Stimulated activated memory B cell treated with anti-CD40 and anti-IgM and Interleukin-4, amounts not matched to agents 10 μg/mL and 1 μg/mL and 100 μg/mL, for 72 hours (primary cell): ENCODE data around the gene APBB2.
"Not testable (repeated sequence)": the region's sequence is repeated elsewhere in the genome, so short reads cannot be mapped to it uniquely, and the experiment has no call there.

Experiments used
- ATAC-seq: fragments of 150-1000 bp; cut with Tn5 transposase; 2 replicates; pipeline ENCODE4 v1.10.0; 2021
- H3K27ac Mint-ChIP-seq: one replicate; pipeline ENCODE4 v1.8.0; 2022; ENCODE audit warnings: mild to moderate bottlenecking, mixed read lengths
- H3K27me3 Mint-ChIP-seq: one replicate; pipeline ENCODE4 v1.8.0; 2022; ENCODE audit warnings: mixed read lengths
- H3K36me3 Mint-ChIP-seq: one replicate; pipeline ENCODE4 v1.8.0; 2022; ENCODE audit warnings: mixed read lengths
- H3K4me1 Mint-ChIP-seq: one replicate; pipeline ENCODE4 v1.8.0; 2022; ENCODE audit warnings: mixed read lengths
- H3K4me3 Mint-ChIP-seq: one replicate; pipeline ENCODE4 v1.8.0; 2022; ENCODE audit warnings: mild to moderate bottlenecking, moderate library complexity, mixed read lengths
- H3K9me3 Mint-ChIP-seq: one replicate; pipeline ENCODE4 v1.8.0; 2022; ENCODE audit warnings: mixed read lengths

Gene APBB2

DNA sequence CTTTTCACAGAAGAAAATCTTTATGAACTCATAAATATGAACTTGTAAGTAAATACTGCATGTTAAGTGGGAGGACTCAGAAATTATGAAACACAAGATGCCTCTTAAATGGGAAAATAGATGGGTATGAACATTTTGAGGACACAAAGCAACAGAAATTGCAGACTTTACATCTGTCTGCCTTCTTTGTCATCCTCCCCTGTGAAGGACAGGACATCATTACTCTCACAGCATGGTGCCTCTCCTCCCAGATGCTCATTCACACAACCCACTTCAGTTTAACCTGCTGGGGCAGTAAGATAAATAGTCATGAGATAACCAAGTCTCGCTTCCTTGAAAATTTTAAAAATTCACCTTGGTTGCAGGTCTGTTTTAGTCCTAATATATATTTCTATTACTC, 144.5 kb downstream of the APBB2 start:
- Mint-ChIP-seq H3K4me1 (no peaks in the 10 kb centered on the region), H3K27me3 (no peaks in the 10 kb centered on the region), H3K27ac (no peak overlapping the region), H3K36me3 (no peaks in the 10 kb centered on the region), H3K9me3 (no peaks in the 10 kb centered on the region), H3K4me3 (no peak overlapping the region)
- ATAC-seq, result no peak

DNA sequence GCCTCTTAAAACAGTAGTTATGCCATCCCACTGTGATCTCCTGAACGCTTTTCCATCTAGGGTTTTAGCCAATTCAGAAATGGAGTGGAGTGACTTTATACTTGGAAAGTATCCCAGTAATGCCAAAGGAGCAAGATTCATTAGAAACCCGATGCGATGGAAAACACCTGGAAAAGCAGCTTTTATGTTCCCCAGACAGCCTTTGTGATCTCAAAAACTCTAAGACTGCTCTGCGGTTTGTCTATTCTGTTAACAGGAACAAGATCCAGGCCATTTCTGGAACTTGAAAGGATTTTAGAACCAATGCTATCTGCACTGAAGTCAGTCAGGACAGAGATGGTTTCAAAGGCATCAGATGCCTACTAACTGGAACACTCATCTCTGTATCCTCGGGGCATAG, 145.1 kb downstream of the APBB2 start:
- H3K4me3 Mint-ChIP-seq, result no peak overlapping the region
- H3K9me3 Mint-ChIP-seq, result no peaks in the 10 kb centered on the region
- H3K36me3 Mint-ChIP-seq, result no peaks in the 10 kb centered on the region
- H3K27me3 Mint-ChIP-seq, result no peaks in the 10 kb centered on the region
- no peak overlapping the region for H3K27ac Mint-ChIP-seq
- no peaks in the 10 kb centered on the region for H3K4me1 Mint-ChIP-seq
- ATAC-seq, result no peak

DNA sequence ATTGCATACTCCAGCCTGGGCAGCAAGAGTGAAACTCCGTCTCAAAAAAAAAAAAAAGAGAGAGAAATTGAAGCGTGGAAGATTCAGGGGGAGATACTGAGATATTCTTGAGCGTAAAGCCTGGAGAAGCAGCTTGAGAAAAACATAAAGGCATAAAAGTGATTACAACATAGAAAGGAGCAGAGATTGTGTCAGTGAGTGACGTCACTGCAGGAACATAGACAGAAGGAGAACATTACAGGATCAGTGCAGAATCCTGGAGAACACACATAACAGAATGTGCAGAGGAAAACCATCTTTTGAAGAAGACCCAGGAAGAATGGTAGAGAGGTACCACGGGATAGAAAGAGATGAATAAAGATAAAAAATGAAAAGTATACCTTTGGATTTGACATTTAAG, 147.0 kb downstream of the APBB2 start:
- Mint-ChIP-seq H3K27me3 (no peaks in the 10 kb centered on the region), H3K4me3 (no peak overlapping the region), H3K4me1 (no peaks in the 10 kb centered on the region), H3K27ac (no peak overlapping the region), H3K36me3 (no peaks in the 10 kb centered on the region), H3K9me3 (no peaks in the 10 kb centered on the region)
- ATAC-seq, result no peak

DNA sequence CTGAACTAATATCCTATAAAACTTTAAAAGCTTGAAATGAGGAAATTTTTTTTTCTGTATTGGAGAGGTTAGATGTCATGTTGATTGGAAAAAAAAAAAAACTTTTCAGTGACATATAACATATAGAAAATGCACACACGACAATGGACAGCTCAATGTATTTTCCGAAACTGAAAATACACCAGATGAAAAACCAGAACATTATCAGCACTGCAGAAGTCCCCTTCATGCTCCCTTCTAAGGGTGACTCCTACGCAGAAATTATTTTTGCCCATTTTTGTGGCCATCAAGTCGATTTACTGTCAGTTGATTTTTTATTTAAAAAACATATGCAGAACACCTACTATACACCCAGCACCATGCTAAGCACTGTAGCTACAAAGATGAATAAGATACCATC, 148.3 kb downstream of the APBB2 start:
- Mint-ChIP-seq H3K9me3 (no peaks in the 10 kb centered on the region), H3K27me3 (no peaks in the 10 kb centered on the region), H3K27ac (no peak overlapping the region), H3K4me3 (no peak overlapping the region), H3K36me3 (no peaks in the 10 kb centered on the region), H3K4me1 (no peaks in the 10 kb centered on the region)
- no peak for ATAC-seq

DNA sequence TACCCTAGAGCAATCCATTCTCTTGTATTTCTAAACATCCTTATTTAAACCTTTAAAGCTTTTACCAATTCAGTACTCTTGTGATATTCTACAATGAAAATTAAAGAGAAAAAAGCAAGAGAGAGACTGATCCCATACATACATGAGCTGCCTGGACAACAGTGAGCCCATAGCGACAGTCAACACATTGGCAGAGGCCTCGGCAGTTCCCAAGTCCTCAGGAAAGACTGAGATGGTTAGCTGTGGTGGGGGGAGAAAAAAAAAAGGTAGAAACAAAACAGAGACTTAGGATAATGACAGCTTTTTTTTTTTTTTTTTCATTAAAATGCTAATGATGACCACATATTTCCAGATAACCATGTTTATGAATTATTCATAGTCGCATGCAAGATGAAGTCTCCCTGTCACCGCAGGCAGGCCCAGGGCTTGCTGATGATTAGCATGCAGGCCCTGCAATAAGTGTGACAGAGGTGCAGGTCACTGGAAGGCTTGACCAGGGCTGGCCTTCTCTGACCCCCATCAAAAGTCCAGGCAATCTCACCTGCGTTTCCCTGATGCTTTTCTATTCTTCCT, 148.8 kb downstream of the APBB2 start:
- ATAC-seq, result no peak
- no peak overlapping the region for H3K4me3 Mint-ChIP-seq
- no peaks in the 10 kb centered on the region for H3K4me1 Mint-ChIP-seq
- H3K36me3 Mint-ChIP-seq, result no peaks in the 10 kb centered on the region
- H3K27ac Mint-ChIP-seq, result no peak overlapping the region
- H3K9me3 Mint-ChIP-seq, result no peaks in the 10 kb centered on the region
- H3K27me3 Mint-ChIP-seq, result no peaks in the 10 kb centered on the region

DNA sequence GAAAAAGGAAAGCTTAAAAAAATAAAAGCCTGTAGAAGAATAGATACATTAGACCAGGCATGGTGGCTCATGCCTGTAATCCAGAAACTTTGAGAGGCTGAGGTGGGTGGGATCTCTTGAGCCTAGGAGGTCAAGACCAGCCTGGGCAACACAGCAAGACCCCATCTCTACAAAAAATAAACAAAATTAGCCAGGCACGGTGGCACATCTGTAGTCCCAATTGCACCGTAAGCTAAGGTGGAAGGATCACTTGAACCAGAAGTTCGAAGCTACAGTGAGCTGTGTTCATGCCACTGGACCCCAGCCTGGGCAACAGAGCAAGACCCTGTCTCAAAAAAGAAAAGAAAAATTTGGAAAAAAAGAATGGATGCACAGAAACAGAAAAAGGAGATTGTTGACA, 149.4 kb downstream of the APBB2 start:
- no peak overlapping the region for H3K4me3 Mint-ChIP-seq
- H3K36me3 Mint-ChIP-seq, result no peaks in the 10 kb centered on the region
- ATAC-seq, result no peak
- H3K4me1 Mint-ChIP-seq, result no peaks in the 10 kb centered on the region
- no peak overlapping the region for H3K27ac Mint-ChIP-seq
- no peaks in the 10 kb centered on the region for H3K9me3 Mint-ChIP-seq
- no peaks in the 10 kb centered on the region for H3K27me3 Mint-ChIP-seq

DNA sequence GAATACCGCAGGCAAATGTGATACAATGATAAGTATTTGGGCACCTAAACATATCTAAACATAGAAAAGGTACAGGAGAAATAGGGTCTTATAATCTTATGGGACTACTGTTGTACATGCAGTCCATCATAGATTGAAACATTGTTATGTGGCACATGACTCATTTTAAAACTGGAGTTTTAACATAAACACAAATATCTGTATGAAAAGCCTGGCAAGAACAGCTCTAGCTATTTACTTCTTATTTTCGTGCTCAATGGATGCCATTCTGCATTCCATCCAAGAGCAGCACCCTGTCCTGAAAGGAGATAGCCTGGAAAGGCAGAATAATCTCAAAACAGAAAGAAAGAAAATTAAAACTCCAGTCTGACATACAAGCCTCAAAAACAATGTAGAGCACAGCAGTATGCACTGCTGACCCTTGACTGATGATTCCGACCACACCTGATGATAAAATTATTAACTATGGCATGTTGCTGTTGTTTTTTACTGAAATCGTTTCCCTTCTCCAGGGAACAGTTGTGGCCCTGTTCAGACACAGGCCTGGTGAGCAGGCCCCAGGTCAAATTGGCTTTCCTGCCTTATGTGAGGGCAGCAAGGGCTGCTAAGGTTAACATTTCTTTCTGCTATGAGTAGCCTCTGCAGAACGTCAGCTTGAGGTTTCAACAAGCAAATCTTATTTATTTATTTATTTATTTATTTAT, 152.7 kb downstream of the APBB2 start:
- no peaks in the 10 kb centered on the region for H3K36me3 Mint-ChIP-seq
- no peak for ATAC-seq
- H3K4me1 Mint-ChIP-seq, result no peaks in the 10 kb centered on the region

DNA sequence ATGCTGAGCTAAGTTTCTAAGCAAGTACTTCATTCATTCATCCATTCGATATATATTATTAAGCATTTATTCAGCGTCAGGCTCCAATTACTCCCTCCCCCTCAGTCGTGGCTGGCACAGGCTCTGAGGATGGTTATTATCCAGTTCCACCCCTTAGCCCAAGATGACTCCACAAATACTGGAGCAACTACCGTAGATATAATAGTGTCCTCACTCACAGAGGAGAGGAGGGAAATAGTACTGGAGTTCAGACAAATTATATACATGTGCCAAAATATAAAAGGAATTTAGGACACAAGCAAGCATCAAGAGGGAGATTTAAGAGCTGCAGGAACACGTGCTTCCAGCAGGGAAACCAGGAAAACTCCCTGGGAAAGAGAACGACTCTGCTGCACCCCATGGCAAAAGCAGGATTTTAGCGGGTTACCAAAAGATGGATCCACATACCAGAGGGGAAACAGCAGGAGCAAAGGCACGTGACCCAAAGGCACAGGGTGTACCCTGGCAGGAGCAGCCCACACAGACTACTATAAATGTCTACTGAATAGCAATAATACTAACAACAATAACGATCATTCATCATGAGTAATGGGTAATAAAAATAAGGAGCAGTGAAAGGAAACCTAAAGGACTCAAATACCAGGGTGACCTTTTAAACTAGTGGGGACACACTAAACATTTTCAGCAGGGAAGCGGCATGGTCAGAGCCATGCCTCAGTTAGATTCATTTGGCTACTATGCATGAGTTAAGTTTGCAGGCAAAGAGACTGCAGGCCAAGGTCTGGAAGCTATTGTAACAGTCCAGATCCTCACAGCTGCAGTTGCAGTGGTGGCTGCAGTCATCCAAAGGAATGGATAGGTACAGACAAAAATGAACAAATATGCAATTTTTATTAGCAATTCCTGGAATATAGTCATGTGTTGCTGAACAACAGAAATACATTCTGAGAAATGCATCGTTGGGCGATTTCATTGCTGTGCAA, 153.7 kb downstream of the APBB2 start:
- no peaks in the 10 kb centered on the region for H3K9me3 Mint-ChIP-seq
- no peak overlapping the region for H3K27ac Mint-ChIP-seq
- no peaks in the 10 kb centered on the region for H3K4me1 Mint-ChIP-seq
- H3K36me3 Mint-ChIP-seq, result no peaks in the 10 kb centered on the region
- ATAC-seq, result no peak
- H3K4me3 Mint-ChIP-seq, result no peak overlapping the region
- peaks cover 3% of the 10 kb centered on the region for H3K27me3 Mint-ChIP-seq

More for the DNA sequence above, 152.7 kb downstream of the APBB2 start:
- Mint-ChIP-seq H3K9me3 (no peaks in the 10 kb centered on the region), H3K27ac (no peak overlapping the region), H3K4me3 (no peak overlapping the region), H3K27me3 (no peaks in the 10 kb centered on the region)

DNA sequence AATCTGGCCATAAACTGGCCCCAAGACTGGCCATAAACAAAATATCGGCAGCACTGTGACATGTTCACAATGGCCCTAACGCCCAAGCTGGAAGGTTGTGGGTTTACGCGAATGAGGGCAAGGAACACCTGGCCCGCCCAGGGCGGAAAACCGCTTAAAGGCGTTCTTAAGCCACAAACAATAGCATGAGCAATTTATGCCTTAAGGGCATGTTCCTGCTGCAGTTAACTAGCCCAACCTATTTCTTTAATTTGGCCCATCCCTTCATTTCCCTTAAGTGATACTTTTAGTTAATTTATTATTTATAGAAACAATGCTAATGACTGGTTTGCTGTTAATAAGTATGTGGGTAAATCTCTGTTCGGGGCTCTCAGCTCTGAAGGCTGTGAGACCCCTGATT, 154.9 kb downstream of the APBB2 start:
- H3K36me3 Mint-ChIP-seq, H3K4me1 Mint-ChIP-seq, H3K27ac Mint-ChIP-seq, H3K4me3 Mint-ChIP-seq, H3K9me3 Mint-ChIP-seq, ATAC-seq: not testable (repeated sequence)
- peaks cover 15% of the 10 kb centered on the region for H3K27me3 Mint-ChIP-seq

DNA sequence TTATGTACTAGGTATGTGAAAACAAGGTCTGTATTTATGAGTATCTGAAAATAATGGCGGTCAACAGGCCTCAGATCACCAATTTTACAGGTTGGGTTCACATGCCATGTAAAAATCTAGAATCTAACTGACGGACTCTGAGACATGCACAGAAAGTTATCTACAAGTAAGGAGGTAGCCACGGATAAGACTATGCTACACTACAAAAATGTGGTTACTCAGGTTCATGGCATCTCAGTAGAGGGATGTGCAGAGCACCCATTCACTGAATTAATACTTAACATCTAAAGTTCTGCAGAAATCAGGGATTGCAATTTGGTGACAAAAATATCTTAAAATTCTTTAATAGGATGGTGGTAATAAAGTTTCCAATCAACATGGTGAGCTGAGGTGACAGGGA, 155.9 kb downstream of the APBB2 start:
- Mint-ChIP-seq H3K27me3 (peaks cover 15% of the 10 kb centered on the region), H3K36me3 (no peaks in the 10 kb centered on the region), H3K9me3 (no peaks in the 10 kb centered on the region), H3K4me3 (no peak overlapping the region), H3K4me1 (no peaks in the 10 kb centered on the region), H3K27ac (no peak overlapping the region)
- no peak for ATAC-seq

DNA sequence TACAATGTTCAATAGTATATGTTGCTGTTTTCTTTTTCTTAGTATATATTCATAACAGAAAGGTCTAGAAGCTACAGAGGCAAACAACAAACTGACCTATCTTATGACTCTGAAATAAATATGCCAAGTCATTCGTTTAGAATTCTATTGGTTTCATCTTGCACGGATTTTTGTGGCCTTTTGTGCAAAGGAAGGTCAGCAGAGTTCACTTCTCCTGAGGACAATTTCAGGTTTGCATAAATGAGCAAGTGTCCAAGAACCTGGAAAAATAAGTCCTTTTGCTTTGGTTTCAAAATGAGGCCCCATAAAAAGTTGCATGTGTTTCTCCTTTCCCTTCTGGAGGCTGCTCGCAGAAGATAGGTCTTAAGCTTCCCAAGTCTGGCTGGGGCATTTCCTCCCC, 156.9 kb downstream of the APBB2 start:
- H3K9me3 Mint-ChIP-seq, result no peaks in the 10 kb centered on the region

DNA sequence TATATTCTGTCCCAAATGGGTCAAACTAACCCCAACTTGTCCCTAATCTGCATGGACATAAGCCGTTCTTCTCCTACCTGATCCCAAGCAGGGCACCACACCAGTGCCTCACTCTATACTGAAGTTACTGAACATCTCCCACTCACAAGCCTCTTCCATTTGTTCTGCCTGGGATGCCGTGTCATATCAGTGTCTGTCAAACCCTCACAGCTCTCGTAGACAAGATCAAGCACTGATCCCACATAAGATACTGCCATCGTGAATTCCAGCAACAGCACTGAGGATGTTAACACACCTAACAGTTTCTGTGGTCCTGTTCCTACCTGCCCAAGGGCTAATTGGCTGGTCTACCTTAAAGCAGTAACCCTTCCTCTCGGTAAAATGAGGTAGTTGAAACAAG, 162.1 kb downstream of the APBB2 start:
- Mint-ChIP-seq H3K36me3 (no peaks in the 10 kb centered on the region), H3K27me3 (peaks cover 22% of the 10 kb centered on the region), H3K9me3 (no peaks in the 10 kb centered on the region), H3K27ac (no peak overlapping the region), H3K4me3 (no peak overlapping the region), H3K4me1 (no peaks in the 10 kb centered on the region)
- ATAC-seq, result no peak

More for the DNA sequence above, 156.9 kb downstream of the APBB2 start:
- H3K36me3 Mint-ChIP-seq, result no peaks in the 10 kb centered on the region
- no peak for ATAC-seq
- peaks cover 15% of the 10 kb centered on the region for H3K27me3 Mint-ChIP-seq
- H3K27ac Mint-ChIP-seq, result no peak overlapping the region
- H3K4me1 Mint-ChIP-seq, result no peaks in the 10 kb centered on the region
- no peak overlapping the region for H3K4me3 Mint-ChIP-seq

DNA sequence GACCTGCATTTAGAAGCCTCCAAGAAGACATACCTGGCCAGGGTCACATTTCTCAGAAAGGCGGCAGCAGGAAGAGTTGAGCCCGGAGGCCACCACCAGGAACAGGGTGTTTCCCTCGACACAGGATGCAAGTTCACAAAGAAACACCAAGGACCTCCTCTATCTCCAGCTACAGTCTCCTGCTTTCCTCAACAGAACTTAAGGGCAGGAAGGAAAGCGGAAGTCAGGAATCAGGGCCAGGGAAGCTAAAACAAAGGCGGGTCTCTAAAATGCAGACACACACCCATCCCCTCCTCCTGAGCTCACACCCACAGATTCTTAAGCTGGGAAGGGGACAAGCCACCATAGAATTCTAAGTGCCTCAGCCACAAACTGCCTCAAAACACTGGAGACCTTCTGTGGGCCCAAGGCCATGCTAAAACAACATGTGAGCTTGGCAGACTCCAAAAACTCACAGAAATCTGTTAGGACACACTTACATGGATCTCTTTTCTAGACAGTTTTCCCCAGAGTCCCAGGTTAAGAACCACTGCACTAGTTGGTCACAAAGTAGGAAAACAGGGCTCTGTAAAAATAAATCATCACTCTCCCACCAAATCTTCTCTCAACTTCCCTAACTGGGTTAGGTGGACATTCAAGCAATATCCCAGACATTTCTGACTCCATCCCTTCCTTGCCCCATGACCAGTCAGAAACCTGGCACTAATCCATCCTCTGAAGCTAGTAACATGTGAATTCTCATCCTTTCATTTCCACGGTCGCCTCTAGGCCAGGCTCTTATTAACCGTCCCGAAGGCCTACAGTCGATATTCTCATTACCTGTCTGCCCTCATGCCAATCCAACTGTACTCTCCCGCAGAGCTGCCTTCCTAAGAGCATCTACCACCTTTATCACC, 163.2 kb downstream of the APBB2 start:
- Mint-ChIP-seq H3K27ac (no peak overlapping the region), H3K27me3 (peaks cover 22% of the 10 kb centered on the region)

DNA sequence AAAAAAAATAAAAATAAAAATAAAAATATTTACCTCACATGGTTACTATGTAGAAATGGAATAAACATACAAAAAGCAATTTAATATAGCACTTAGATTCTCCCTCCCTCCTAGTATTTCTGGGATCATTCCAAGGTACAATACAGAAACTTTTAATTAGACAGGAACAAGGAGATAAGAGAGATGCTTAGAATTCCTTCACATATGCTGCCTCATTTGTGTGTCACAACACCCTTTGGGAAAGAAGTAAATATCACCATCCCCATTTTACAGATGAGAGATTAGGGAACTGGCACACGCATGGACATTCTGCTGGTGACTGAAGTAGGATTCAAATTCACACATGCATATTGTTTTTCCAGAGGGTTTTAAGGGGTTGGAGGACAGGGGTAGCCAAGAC, 164.2 kb downstream of the APBB2 start:
- H3K27me3 Mint-ChIP-seq, result peaks cover 14% of the 10 kb centered on the region
- no peaks in the 10 kb centered on the region for H3K36me3 Mint-ChIP-seq
- ATAC-seq, result no peak
- no peaks in the 10 kb centered on the region for H3K9me3 Mint-ChIP-seq
- no peak overlapping the region for H3K27ac Mint-ChIP-seq
- H3K4me1 Mint-ChIP-seq, result no peaks in the 10 kb centered on the region
- H3K4me3 Mint-ChIP-seq, result no peak overlapping the region

More for the DNA sequence above, 163.2 kb downstream of the APBB2 start:
- Mint-ChIP-seq H3K4me3 (no peak overlapping the region), H3K36me3 (no peaks in the 10 kb centered on the region), H3K4me1 (no peaks in the 10 kb centered on the region), H3K9me3 (no peaks in the 10 kb centered on the region)
- ATAC-seq, result no peak

DNA sequence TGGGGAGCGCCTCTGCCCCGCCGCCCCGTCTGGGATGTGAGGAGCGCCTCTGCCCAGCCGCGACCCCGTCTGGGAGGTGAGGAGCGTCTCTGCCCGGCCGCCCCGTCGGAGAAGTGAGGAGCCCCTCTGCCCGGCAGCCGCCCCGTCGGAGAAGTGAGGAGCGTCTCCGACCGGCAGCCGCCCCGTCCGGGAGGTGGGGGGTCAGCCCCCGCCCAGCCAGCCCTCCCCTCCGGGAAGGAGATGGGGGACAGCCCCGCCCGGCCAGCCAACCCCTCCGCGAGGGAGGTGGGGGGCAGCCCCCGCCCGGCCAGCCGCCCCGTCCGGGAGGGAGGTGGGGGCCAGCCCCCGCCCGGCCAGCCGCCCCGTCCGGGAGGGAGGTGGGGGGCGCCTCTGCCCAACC, 165.2 kb downstream of the APBB2 start:
- not testable (repeated sequence) for H3K27me3 Mint-ChIP-seq, H3K27ac Mint-ChIP-seq, H3K36me3 Mint-ChIP-seq, H3K9me3 Mint-ChIP-seq, H3K4me1 Mint-ChIP-seq, H3K4me3 Mint-ChIP-seq
- peak; percentile 67 for ATAC-seq
